D721Med (cell line): ENCODE data around the gene PRSS33.

Source experiments
- DNase-seq: peaks from one replicate; pipeline ENCODE4 v3.0.0; 2011; ENCODE audit warnings: low spot score; ENCODE audit not compliant: insufficient read length
- FAIRE-seq: peaks from 2 replicates; lab custom pipeline; 2011; peaks lifted over from hg19 to GRCh38; lab: Jason Lieb, UNC
- CTCF ChIP-seq: IDR thresholded peaks from 2 replicates; pipeline ENCODE4 v1.5.1; 2012; ENCODE audit warnings: mild to moderate bottlenecking, control low read depth; ENCODE audit not compliant: insufficient read depth; ENCODE audit errors: missing control alignments

PRSS33 gene

GRCh38 chr16:2787406-2787805, at the start of gene PRSS33:
Gene PRSS33, minus strand, starts transcription at chr16:2787560. Its CDS starts 1,013 bp downstream, at chr16:2786547.
- DNase-seq: no peak
- no peak for FAIRE-seq
- no peak for TF ChIP-seq CTCF

GRCh38 chr16:2836646-2837508, 49.5 kb upstream of the PRSS33 start:
- no peak for FAIRE-seq
- TF ChIP-seq CTCF: no peak
- no peak for DNase-seq

DNA sequence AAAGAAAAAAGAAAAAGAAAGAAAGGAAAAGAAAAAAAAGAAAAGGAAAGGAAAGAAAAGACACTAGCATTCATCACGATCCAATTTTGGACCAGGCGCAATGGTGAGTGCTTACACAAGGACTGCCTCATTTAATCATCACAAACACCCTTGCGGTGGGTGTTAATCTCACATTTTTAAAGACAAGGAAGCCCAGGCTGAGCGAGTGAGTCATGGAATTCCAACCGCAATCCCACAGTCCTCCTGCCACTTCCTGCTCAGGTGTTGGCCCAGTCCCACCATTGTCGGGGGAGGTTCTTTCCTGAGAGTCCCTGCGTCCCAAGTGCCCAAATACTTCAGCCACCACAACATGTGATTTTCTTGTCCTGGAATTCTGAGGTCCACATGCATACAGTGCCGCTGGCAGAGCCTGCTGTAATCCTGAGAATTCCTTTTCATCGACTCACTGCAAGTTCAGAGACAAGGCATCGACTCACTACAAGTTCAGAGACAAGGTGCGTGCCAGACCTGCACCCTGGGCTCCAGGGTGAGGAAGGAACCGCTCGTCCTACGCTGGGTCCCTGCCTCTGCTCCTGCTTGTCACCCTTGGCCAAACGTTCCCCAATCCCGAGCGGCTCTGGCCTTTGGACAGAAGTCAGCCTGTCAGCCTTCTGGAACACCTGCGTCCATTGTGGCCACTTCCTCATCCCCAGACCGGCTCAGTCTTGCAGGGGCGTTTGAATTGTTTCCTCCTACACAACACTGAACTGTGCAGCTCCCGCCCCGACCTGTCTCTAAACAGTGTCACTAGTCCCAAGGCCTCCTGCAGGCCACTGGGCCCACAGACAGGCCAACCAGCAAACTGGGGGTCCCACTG, 48.5 kb upstream of the PRSS33 start:
- TF ChIP-seq CTCF: no peak
- DNase-seq: no peak
- FAIRE-seq: no peak

GRCh38 chr16:2834968-2835367, 47.6 kb upstream of the PRSS33 start:
- TF ChIP-seq CTCF: no peak
- FAIRE-seq: no peak
- DNase-seq: no peak

DNA sequence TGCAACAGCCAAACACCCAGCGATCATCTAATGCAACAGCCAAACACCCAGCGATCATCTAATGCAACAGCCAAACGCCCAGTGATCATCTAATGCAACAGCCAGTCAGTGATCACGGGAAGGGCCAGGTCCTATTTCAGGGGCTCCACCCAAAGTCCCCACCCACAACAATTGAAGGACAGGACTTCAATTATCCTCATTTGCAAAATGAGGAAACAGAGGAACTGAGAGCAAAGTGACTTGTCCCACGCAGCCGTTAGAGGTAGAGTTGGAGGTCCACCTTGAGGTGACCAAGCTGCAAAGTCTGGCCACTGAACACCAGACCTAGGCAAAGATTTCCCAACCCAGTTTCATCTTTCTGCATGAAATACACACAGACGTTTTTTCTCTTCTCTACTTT, 46.4 kb upstream of the PRSS33 start:
- TF ChIP-seq CTCF: no peak
- no peak for FAIRE-seq

GRCh38 chr16:2831203-2831602, 43.8 kb upstream of the PRSS33 start:
- FAIRE-seq: no peak
- no peak for DNase-seq
- no peak for TF ChIP-seq CTCF

More for the DNA sequence above, 46.4 kb upstream of the PRSS33 start:
- DNase-seq: no peak
